Measurements from ENCODE around the gene GALNT3.

GRCh38 chr2:165778187-165778556 lies 15.9 kb downstream of the GALNT3 start:
- no peak for TF ChIP-seq POLR2A (IDR thresholded peaks at IDR 0.05; ENCODE audit: low read length)
- TF ChIP-seq GATA1 (IDR thresholded peaks at IDR 0.05; ENCODE audit: low read depth, low read length): no peak

Measured in erythroblast (primary cell).